PC-3 (cell line): ENCODE measurements around the gene MLC1. TPM values are rescaled to one million over a fixed set of nuclear protein-coding genes. Genes with fewer than 3 reads are reported as not detected.

Source experiments
- ATAC-seq: fragments of 200-7000 bp; cut with Tn5 transposase; 2 replicates; pipeline ENCODE4 v1.9.1; 2020; ENCODE audit warnings: mild to moderate bottlenecking, moderate library complexity
- Bru-seq: library from RNA; stranded (reverse); fragments of 400-500 nt; gene quantifications from one replicate; lab custom pipeline; 2021; lab: Mats Ljungman, UMichigan
- BruChase-seq, 2 experiments: library from RNA; stranded (reverse); fragments of 400-500 nt; gene quantifications; one replicate each; lab custom pipeline; 2021; lab: Mats Ljungman, UMichigan
- BruUV-seq: library from RNA; stranded (reverse); fragments of 400-500 nt; replicated peaks from 2 replicates; lab custom pipeline; 2021; lab: Mats Ljungman, UMichigan
- CTCF ChIA-PET: fragments of 300-600 bp; sonication (Branson Sonifier 250); formaldehyde crosslinking; loops from one replicate; lab custom pipeline; 2022; ENCODE audit warnings: antibody characterized with exemption; lab: Charles Lee
- POLR2A ChIA-PET: fragments of 300-600 bp; sonication (Branson Sonifier 250); formaldehyde crosslinking; loops from one replicate; lab custom pipeline; 2022; ENCODE audit warnings: antibody characterized with exemption; ENCODE audit not compliant: unreplicated experiment; lab: Charles Lee
- DNase-seq: peaks from one replicate; pipeline ENCODE4 v3.0.0-alpha.2; 2015
- H2AFZ ChIP-seq: fragments of 300-600 bp; sonication (generic); 2 replicates; pipeline ENCODE4 v1.6.0; 2016; ENCODE audit warnings: antibody characterized with exemption, low read length
- H3F3A ChIP-seq: fragments of 300-600 bp; sonication (generic); one replicate; pipeline ENCODE4 v1.6.0; 2017; ENCODE audit warnings: antibody characterized with exemption, low read length, control low read depth, mild to moderate bottlenecking; ENCODE audit not compliant: unreplicated experiment
- H3K27ac ChIP-seq: fragments of 300-600 bp; sonication (generic); 2 replicates; pipeline ENCODE4 v1.5.1; 2016; ENCODE audit warnings: mild to moderate bottlenecking, low read length
- H3K27me3 ChIP-seq: fragments of 300-600 bp; sonication (generic); 2 replicates; pipeline ENCODE4 v1.6.1; 2016; ENCODE audit warnings: low read length, mixed read lengths
- H3K36me3 ChIP-seq: fragments of 300-600 bp; sonication (generic); 2 replicates; pipeline ENCODE4 v1.6.1; 2016; ENCODE audit warnings: low read depth, mixed run types, low read length, mixed read lengths
- H3K4me1 ChIP-seq: fragments of 300-600 bp; sonication (generic); 2 replicates; pipeline ENCODE4 v1.5.1; 2016; ENCODE audit warnings: low read length; ENCODE audit not compliant: insufficient read depth
- H3K4me2 ChIP-seq: fragments of 300-600 bp; sonication (generic); 2 replicates; pipeline ENCODE4 v1.6.0; 2016; ENCODE audit warnings: low read length
- H3K4me3 ChIP-seq: fragments of 300-600 bp; sonication (generic); 2 replicates; pipeline ENCODE4 v1.5.1; 2016; ENCODE audit warnings: mild to moderate bottlenecking, low read length, mixed read lengths
- H3K79me2 ChIP-seq: fragments of 300-600 bp; sonication (generic); 2 replicates; pipeline ENCODE4 v1.6.1; 2017; ENCODE audit warnings: low read length, mixed read lengths
- H3K9ac ChIP-seq: fragments of 300-600 bp; sonication (generic); 2 replicates; pipeline ENCODE4 v1.6.0; 2016; ENCODE audit warnings: mild to moderate bottlenecking, low read length
- H3K9me2 ChIP-seq: fragments of 300-600 bp; sonication (generic); replicated peaks from 2 replicates; pipeline ENCODE4 v1.6.1; 2016; ENCODE audit warnings: mixed run types, low read length, mixed read lengths
- H3K9me3 ChIP-seq: fragments of 300-600 bp; sonication (generic); 2 replicates; pipeline ENCODE4 v1.6.1; 2016; ENCODE audit warnings: low read length, mixed read lengths
- H4K20me1 ChIP-seq: fragments of 300-600 bp; sonication (generic); 2 replicates; pipeline ENCODE4 v1.6.1; 2016; ENCODE audit warnings: low read length, mixed read lengths
- CTCF ChIP-seq: fragments of 300-600 bp; sonication (generic); conservative IDR thresholded peaks from 2 replicates; pipeline ENCODE4 v1.5.1; 2017; ENCODE audit warnings: antibody characterized with exemption, low read depth, mild to moderate bottlenecking, low read length
- EZH2 ChIP-seq: fragments of 300-600 bp; sonication (generic); IDR thresholded peaks from one replicate; pipeline ENCODE4 v1.6.1; 2017; ENCODE audit warnings: antibody characterized with exemption, mild to moderate bottlenecking, low read length; ENCODE audit not compliant: unreplicated experiment
- EZH2phosphoT487 ChIP-seq: fragments of 300-600 bp; sonication (generic); IDR thresholded peaks from 2 replicates; pipeline ENCODE4 v1.6.1; 2018; ENCODE audit warnings: mild to moderate bottlenecking, antibody characterized with exemption, low read length, borderline replicate concordance
- intact Hi-C: fragments of 100-400 bp; cut with micrococcal nuclease; formaldehyde crosslinking; loops from 2 replicates; pipeline ENCODE4 v1.9.0; 2023
- long read RNA-seq: library from polyadenylated mRNA; unstranded; transcript quantifications from one replicate; pipeline ENCODE4 v2.0.0, GENCODE V29; 2021; ENCODE audit not compliant: unreplicated experiment
- total RNA-seq: library from RNA; depleted of rRNA; stranded (reverse); fragments of >200 nt; gene quantifications from 2 replicates; pipeline ENCODE4 v1.2.3, GENCODE V29; 2014; rRNA removed

Gene MLC1
- 0.62 TPM in 1 of 2 replicates, not detected in the other for total RNA-seq
- Bru-seq, nascent RNA = percentile 3 among the genes with signal in this experiment
- BruChase-seq, experiment 1, labeled RNA remaining after a 6-hour chase = percentile 8 among the genes with signal in this experiment
- BruChase-seq, experiment 2, labeled RNA remaining after a 2-hour chase = not detected
- long read RNA-seq = 0 reads

GRCh38 chr22:50085211-50085972 is at the start of gene MLC1:
TSS of gene MLC1 (minus strand) at chr22:50085426. CDS start at chr22:50084902, 524 bp downstream.
- ATAC-seq (no peak), DNase-seq (no peak)
- H3K9me2 ChIP-seq = no peaks in the 10 kb centered on the region
- intact Hi-C loops = no loop called here
- no peaks in the 10 kb centered on the region for H3K27me3 ChIP-seq
- ChIA-PET CTCF (no interaction called here), POLR2A (interaction anchor here (0.6 kb wide), 1 partner anchor 35 kb away, joined by 3 read pairs; no protein-coding TSS in a partner anchor)
- no peak within 1 kb of the TSS for H2AFZ ChIP-seq
- H3K9ac ChIP-seq = no peak within 1 kb of the TSS
- H4K20me1 ChIP-seq = no peaks in the 10 kb centered on the region
- BruUV-seq = no TSS peak
- H3K27ac ChIP-seq = no peak within 1 kb of the TSS
- H3F3A ChIP-seq = no peaks in the 10 kb centered on the region
- H3K4me3 ChIP-seq = no peak within 1 kb of the TSS
- TF ChIP-seq CTCF = no peak
- TF ChIP-seq EZH2phosphoT487 = no peak
- no peak for TF ChIP-seq EZH2
- no peaks in the 10 kb centered on the region for H3K79me2 ChIP-seq
- H3K36me3 ChIP-seq = no peaks in the 10 kb centered on the region
- no peaks in the 10 kb centered on the region for H3K9me3 ChIP-seq
- no peaks in the 10 kb centered on the region for H3K4me1 ChIP-seq
- H3K4me2 ChIP-seq = no peak within 1 kb of the TSS

- H3K9me2 ChIP-seq = no peaks in the 10 kb centered on the region
- H3K36me3 ChIP-seq = no peaks in the 10 kb centered on the region
- H3K9ac ChIP-seq = no peak overlapping the region
- DNase-seq (no peak), ATAC-seq (no peak)
- no peak overlapping the region for H3K4me3 ChIP-seq
- ChIA-PET CTCF (no interaction called here), POLR2A (no interaction called here)
- no TSS peak for BruUV-seq
- no peaks in the 10 kb centered on the region for H3K9me3 ChIP-seq
- intact Hi-C loops = no loop called here
- H3K4me2 ChIP-seq = no peak overlapping the region
- no peaks in the 10 kb centered on the region for H3K79me2 ChIP-seq
- H3K4me1 ChIP-seq = no peaks in the 10 kb centered on the region
- no peak overlapping the region for H3K27ac ChIP-seq
- no peaks in the 10 kb centered on the region for H3F3A ChIP-seq
- H3K27me3 ChIP-seq = no peaks in the 10 kb centered on the region
- no peak overlapping the region for H2AFZ ChIP-seq
- no peak for TF ChIP-seq CTCF
- TF ChIP-seq EZH2 = no peak
- no peak for TF ChIP-seq EZH2phosphoT487
- no peaks in the 10 kb centered on the region for H4K20me1 ChIP-seq
Measured at GRCh38 chr22:50134481-50134880, 49.3 kb upstream of the MLC1 start.

GRCh38 chr22:50131894-50132293 is 46.7 kb upstream of the MLC1 start:
- H3K27me3 ChIP-seq = no peaks in the 10 kb centered on the region
- POLR2A ChIA-PET = no interaction called here
- no peak overlapping the region for H3K27ac ChIP-seq
- no peaks in the 10 kb centered on the region for H3K4me1 ChIP-seq
- H3K79me2 ChIP-seq = no peaks in the 10 kb centered on the region
- no peak overlapping the region for H3K4me3 ChIP-seq
- no peaks in the 10 kb centered on the region for H4K20me1 ChIP-seq
- CTCF ChIA-PET = no interaction called here
- no TSS peak for BruUV-seq
- no peaks in the 10 kb centered on the region for H3K9me3 ChIP-seq
- no peaks in the 10 kb centered on the region for H3F3A ChIP-seq
- H3K9me2 ChIP-seq = no peaks in the 10 kb centered on the region
- no peak for TF ChIP-seq EZH2
- TF ChIP-seq EZH2phosphoT487 = no peak
- no peak for TF ChIP-seq CTCF
- no peak overlapping the region for H3K9ac ChIP-seq
- ATAC-seq (no peak), DNase-seq (no peak)
- H3K36me3 ChIP-seq = no peaks in the 10 kb centered on the region
- H2AFZ ChIP-seq = no peak overlapping the region
- intact Hi-C loops = no loop called here
- no peak overlapping the region for H3K4me2 ChIP-seq
